ENCODE data around the gene CREBL2. TPM values are rescaled to one million over a fixed set of nuclear protein-coding genes. Genes with fewer than 3 reads are reported as not detected.

CREBL2 gene
- total RNA-seq, 1 donor from 2014 or later: 11.4 TPM

- Mint-ChIP-seq H3K9me3 (no peaks in the 10 kb centered on the region), H3K27ac (ENCODE audit: unreplicated experiment) (no peak overlapping the region), H3K4me1 (peaks cover 13% of the 10 kb centered on the region), H3K27me3 (ENCODE audit: low read depth) (no peaks in the 10 kb centered on the region), H3K36me3 (ENCODE audit: low read depth) (peaks cover 8% of the 10 kb centered on the region), H3K4me3 (no peak overlapping the region)
- no peak for DNase-seq (ENCODE audit: low read depth, low spot score)
- no peak for TF ChIP-seq CTCF (conservative IDR thresholded peaks at IDR 0.05)
Observed at GRCh38 chr12:12661086-12661856, 49.6 kb downstream of the CREBL2 start.

- H3K4me3 Mint-ChIP-seq: no peak overlapping the region
- peaks cover 8% of the 10 kb centered on the region for H3K36me3 Mint-ChIP-seq (ENCODE audit: low read depth)
- DNase-seq (ENCODE audit: low read depth, low spot score): no peak
- H3K4me1 Mint-ChIP-seq: peaks cover 13% of the 10 kb centered on the region
- no peaks in the 10 kb centered on the region for H3K27me3 Mint-ChIP-seq (ENCODE audit: low read depth)
- no peak for TF ChIP-seq CTCF (conservative IDR thresholded peaks at IDR 0.05)
- no peak overlapping the region for H3K27ac Mint-ChIP-seq (ENCODE audit: unreplicated experiment)
- no peaks in the 10 kb centered on the region for H3K9me3 Mint-ChIP-seq
Observed at GRCh38 chr12:12663644-12664294, 52.1 kb downstream of the CREBL2 start.

GRCh38 chr12:12665194-12665593 lies 53.5 kb downstream of the CREBL2 start:
- TF ChIP-seq CTCF (conservative IDR thresholded peaks at IDR 0.05): peak; percentile 31
- Mint-ChIP-seq H3K4me1 (peaks cover 6% of the 10 kb centered on the region), H3K27me3 (ENCODE audit: low read depth) (no peaks in the 10 kb centered on the region), H3K27ac (ENCODE audit: unreplicated experiment) (peak overlapping the region; percentile 71), H3K9me3 (no peaks in the 10 kb centered on the region), H3K36me3 (ENCODE audit: low read depth) (peaks cover 5% of the 10 kb centered on the region), H3K4me3 (no peak overlapping the region)
- no peak for DNase-seq (ENCODE audit: low read depth, low spot score)

- TF ChIP-seq CTCF (conservative IDR thresholded peaks at IDR 0.05): no peak
- no peaks in the 10 kb centered on the region for H3K36me3 Mint-ChIP-seq (ENCODE audit: low read depth)
- peaks cover 6% of the 10 kb centered on the region for H3K4me1 Mint-ChIP-seq
- H3K27ac Mint-ChIP-seq (ENCODE audit: unreplicated experiment): no peak overlapping the region
- no peaks in the 10 kb centered on the region for H3K27me3 Mint-ChIP-seq (ENCODE audit: low read depth)
- no peak overlapping the region for H3K4me3 Mint-ChIP-seq
- no peaks in the 10 kb centered on the region for H3K9me3 Mint-ChIP-seq
- DNase-seq (ENCODE audit: low read depth, low spot score): no peak
Observed at GRCh38 chr12:12668005-12668404, 56.3 kb downstream of the CREBL2 start.

- Mint-ChIP-seq H3K36me3 (ENCODE audit: low read depth) (no peaks in the 10 kb centered on the region), H3K27me3 (ENCODE audit: low read depth) (no peaks in the 10 kb centered on the region), H3K4me3 (no peak overlapping the region), H3K4me1 (peaks cover 6% of the 10 kb centered on the region), H3K27ac (ENCODE audit: unreplicated experiment) (no peak overlapping the region), H3K9me3 (no peaks in the 10 kb centered on the region)
- TF ChIP-seq CTCF (conservative IDR thresholded peaks at IDR 0.05): no peak
- no peak for DNase-seq (ENCODE audit: low read depth, low spot score)
Observed at GRCh38 chr12:12669020-12669419, 57.3 kb downstream of the CREBL2 start.

All from neural crest cell (in vitro differentiated cells).